Colon (tissue), 2 donors: ENCODE results near the gene FAM222B.

Experiments
- FAIRE-seq: peaks from 2 replicates; lab custom pipeline; 2012; peaks lifted over from hg19 to GRCh38; lab: Jason Lieb, UNC
- donor health status: control.
- donor health status: control.

Gene FAM222B

GRCh38 chr17:28773736-28774135 is 68.9 kb downstream of the FAM222B start:
- no peak for FAIRE-seq

GRCh38 chr17:28765038-28765437 is 77.6 kb downstream of the FAM222B start:
- FAIRE-seq: no peak

GRCh38 chr17:28763804-28764266 is 78.8 kb downstream of the FAM222B start:
- no peak for FAIRE-seq

GRCh38 chr17:28763137-28763799 is 79.3 kb downstream of the FAM222B start:
- no peak for FAIRE-seq

GRCh38 chr17:28760601-28761562 is 81.7 kb downstream of the FAM222B start:
- FAIRE-seq: no peak

- no peak for FAIRE-seq
Measured at GRCh38 chr17:28759256-28759865, 83.2 kb downstream of the FAM222B start.

- no peak for FAIRE-seq
Measured at GRCh38 chr17:28758411-28759121, 84.0 kb downstream of the FAM222B start.

GRCh38 chr17:28756049-28756804 is 86.4 kb downstream of the FAM222B start:
- no peak for FAIRE-seq

- FAIRE-seq: no peak
Measured at GRCh38 chr17:28755486-28755885, 87.1 kb downstream of the FAM222B start.

- no peak for FAIRE-seq
Measured at GRCh38 chr17:28751600-28752366, 90.8 kb downstream of the FAM222B start.

- FAIRE-seq: no peak
Measured at GRCh38 chr17:28750178-28751047, 92.2 kb downstream of the FAM222B start.

GRCh38 chr17:28749516-28750177 is 92.9 kb downstream of the FAM222B start:
- no peak for FAIRE-seq

- no peak for FAIRE-seq
Measured at GRCh38 chr17:28748852-28749515, 93.6 kb downstream of the FAM222B start.

GRCh38 chr17:28747801-28748750 is 94.5 kb downstream of the FAM222B start:
- no peak for FAIRE-seq

GRCh38 chr17:28747051-28747691 is 95.4 kb downstream of the FAM222B start:
- FAIRE-seq: no peak

GRCh38 chr17:28746611-28747050 is 96.0 kb downstream of the FAM222B start:
- FAIRE-seq: no peak
